GM21529 (cell line): ENCODE results near the gene IL17F.
A peak's percentile ranks its signal among the peaks of the same experiment; 100 is the strongest.
"Not testable (repeated sequence)": the region's sequence is repeated elsewhere in the genome, so short reads cannot be mapped to it uniquely, and the experiment has no call there.

Source experiments
- ATAC-seq: cut with Tn5 transposase; IDR thresholded peaks from one replicate; pipeline ENCODE4 v1.9.1; 2021; ENCODE audit not compliant: unreplicated experiment

IL17F gene

GRCh38 chr6:52249078-52249477, 4.8 kb upstream of the IL17F start:
- no peak for ATAC-seq

- no peak for ATAC-seq
Measured at GRCh38 chr6:52245425-52245824, 1.1 kb upstream of the IL17F start.

- no peak for ATAC-seq
Measured at GRCh38 chr6:52243282-52243893, 912 bp downstream of the IL17F start.

GRCh38 chr6:52241819-52242218, 2.5 kb downstream of the IL17F start:
- no peak for ATAC-seq

GRCh38 chr6:52233975-52234823, 10.1 kb downstream of the IL17F start:
- peak; percentile 91 for ATAC-seq

- no peak for ATAC-seq
Measured at GRCh38 chr6:52233005-52233404, 11.3 kb downstream of the IL17F start.

- no peak for ATAC-seq
Measured at GRCh38 chr6:52231406-52232127, 12.7 kb downstream of the IL17F start.

- no peak for ATAC-seq
Measured at GRCh38 chr6:52230685-52231084, 13.6 kb downstream of the IL17F start.

- ATAC-seq: peak; percentile 100
Measured at GRCh38 chr6:52227495-52227894, 16.8 kb downstream of the IL17F start.

- ATAC-seq: peak; percentile 82
Measured at GRCh38 chr6:52221302-52221701, 23.0 kb downstream of the IL17F start.

- ATAC-seq: no peak
Measured at GRCh38 chr6:52217761-52218160, 26.5 kb downstream of the IL17F start.

- peak; percentile 57 for ATAC-seq
Measured at GRCh38 chr6:52216932-52217575, 27.2 kb downstream of the IL17F start.

- no peak for ATAC-seq
Measured at GRCh38 chr6:52215787-52216186, 28.5 kb downstream of the IL17F start.

GRCh38 chr6:52213127-52213526, 31.2 kb downstream of the IL17F start:
- ATAC-seq: no peak

GRCh38 chr6:52210227-52210626, 34.1 kb downstream of the IL17F start:
- peak; percentile 91 for ATAC-seq

GRCh38 chr6:52209770-52210169, 34.5 kb downstream of the IL17F start:
- ATAC-seq: peak; percentile 48

GRCh38 chr6:52208612-52209011, 35.7 kb downstream of the IL17F start:
- no peak for ATAC-seq

GRCh38 chr6:52207066-52207465, 37.2 kb downstream of the IL17F start:
- no peak for ATAC-seq

GRCh38 chr6:52201493-52201892, 42.8 kb downstream of the IL17F start:
- no peak for ATAC-seq

- ATAC-seq: no peak
Measured at GRCh38 chr6:52201046-52201445, 43.3 kb downstream of the IL17F start.

GRCh38 chr6:52200088-52200487, 44.2 kb downstream of the IL17F start:
- ATAC-seq: not testable (repeated sequence)
